C4-2B (cell line): ENCODE measurements around the gene HEYL.

Experiments used
- H3K27ac ChIP-seq: fragments of 450-650 bp; 2 replicates; pipeline ENCODE4 v1.5.1; 2017
- CTCF ChIP-seq: fragments of 450-650 bp; conservative IDR thresholded peaks from 2 replicates; pipeline ENCODE4 v1.5.1; 2017; ENCODE audit warnings: mild to moderate bottlenecking
- ZFX ChIP-seq: fragments of 450-650 bp; IDR thresholded peaks from 2 replicates; pipeline ENCODE4 v1.6.1; 2017

The HEYL gene

GRCh38 chr1:39639305-39640130 lies at the start of gene HEYL:
Gene HEYL (minus strand): TSS chr1:39639643. CDS start chr1:39639625, 18 bp downstream.
- no peak within 1 kb of the TSS for H3K27ac ChIP-seq
- TF ChIP-seq ZFX (no peak), CTCF (no peak)

GRCh38 chr1:39689214-39689613 lies 49.8 kb upstream of the HEYL start:
- no peak overlapping the region for H3K27ac ChIP-seq
- no peak for TF ChIP-seq ZFX
- TF ChIP-seq CTCF = no peak

GRCh38 chr1:39688706-39689105 lies 49.3 kb upstream of the HEYL start:
- no peak overlapping the region for H3K27ac ChIP-seq
- TF ChIP-seq ZFX = no peak
- no peak for TF ChIP-seq CTCF

GRCh38 chr1:39687243-39687642 lies 47.8 kb upstream of the HEYL start:
- H3K27ac ChIP-seq = no peak overlapping the region
- TF ChIP-seq ZFX (no peak), CTCF (no peak)

GRCh38 chr1:39685071-39685470 lies 45.6 kb upstream of the HEYL start:
- TF ChIP-seq CTCF = no peak
- no peak for TF ChIP-seq ZFX

GRCh38 chr1:39684313-39684664 lies 44.8 kb upstream of the HEYL start:
- TF ChIP-seq CTCF = no peak
- no peak for TF ChIP-seq ZFX
- H3K27ac ChIP-seq = no peak overlapping the region

More at GRCh38 chr1:39685071-39685470, 45.6 kb upstream of the HEYL start:
- H3K27ac ChIP-seq = no peak overlapping the region

- H3K27ac ChIP-seq = no peak overlapping the region
- TF ChIP-seq ZFX (no peak), CTCF (no peak)
Observed at GRCh38 chr1:39683591-39684312, 44.3 kb upstream of the HEYL start.
